Vagina (tissue), 2 donors: ENCODE data around the gene ATG3.
"Not testable (repeated sequence)": the region's sequence is repeated elsewhere in the genome, so short reads cannot be mapped to it uniquely, and the experiment has no call there.

Experiments
- CTCF ChIP-seq, 3 experiments: fragments of 450-650 bp in 2 of 3; fragments of 200-600 bp in 1 of 3; sonication (generic) in 1 of 3; IDR thresholded peaks; one replicate each; pipeline ENCODE4 v1.5.1; 2017 to 2019; ENCODE audit warnings: antibody characterized with exemption in 3 of 3, mild to moderate bottlenecking in 2 of 3, moderate library complexity in 2 of 3
- POLR2A ChIP-seq, 2 donors: fragments of 450-650 bp; IDR thresholded peaks; one replicate each; pipeline ENCODE4 v1.6.1; 2017; ENCODE audit warnings: antibody characterized with exemption in 2 of 2, mild to moderate bottlenecking in 2 of 2, moderate library complexity in 2 of 2

- TF ChIP-seq POLR2A, CTCF (IDR thresholded peaks at IDR 0.05): not testable (repeated sequence)
Measured at GRCh38 chr3:112518970-112519369, 42.8 kb downstream of the ATG3 start.
